ENCODE measurements around the gene ZDHHC7.
"Not testable (repeated sequence)": the region's sequence is repeated elsewhere in the genome, so short reads cannot be mapped to it uniquely, and the experiment has no call there.

Gene ZDHHC7

DNA sequence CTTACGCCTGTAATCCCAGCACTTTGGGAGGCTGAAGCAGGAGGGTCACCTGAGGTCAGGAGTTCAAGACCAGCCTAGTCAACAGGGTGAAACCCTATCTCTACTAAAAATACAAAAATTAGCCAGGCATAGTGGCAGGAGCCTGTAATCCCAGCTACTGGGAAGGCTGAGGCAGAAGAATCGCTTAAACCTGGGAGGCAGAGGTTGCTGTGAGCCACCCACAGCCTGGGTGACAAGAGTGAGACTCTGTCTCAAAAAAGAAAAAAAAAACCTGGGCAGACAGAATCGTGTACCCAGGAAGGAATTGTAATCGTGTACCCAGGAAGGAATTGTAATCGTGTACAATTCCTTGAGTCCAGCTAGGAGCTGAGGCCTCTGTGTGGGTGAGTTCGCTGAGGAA lies 72.7 kb downstream of the ZDHHC7 start:
- not testable (repeated sequence) for DNase-seq (ENCODE audit: low read depth in 2 of 2)

DNA sequence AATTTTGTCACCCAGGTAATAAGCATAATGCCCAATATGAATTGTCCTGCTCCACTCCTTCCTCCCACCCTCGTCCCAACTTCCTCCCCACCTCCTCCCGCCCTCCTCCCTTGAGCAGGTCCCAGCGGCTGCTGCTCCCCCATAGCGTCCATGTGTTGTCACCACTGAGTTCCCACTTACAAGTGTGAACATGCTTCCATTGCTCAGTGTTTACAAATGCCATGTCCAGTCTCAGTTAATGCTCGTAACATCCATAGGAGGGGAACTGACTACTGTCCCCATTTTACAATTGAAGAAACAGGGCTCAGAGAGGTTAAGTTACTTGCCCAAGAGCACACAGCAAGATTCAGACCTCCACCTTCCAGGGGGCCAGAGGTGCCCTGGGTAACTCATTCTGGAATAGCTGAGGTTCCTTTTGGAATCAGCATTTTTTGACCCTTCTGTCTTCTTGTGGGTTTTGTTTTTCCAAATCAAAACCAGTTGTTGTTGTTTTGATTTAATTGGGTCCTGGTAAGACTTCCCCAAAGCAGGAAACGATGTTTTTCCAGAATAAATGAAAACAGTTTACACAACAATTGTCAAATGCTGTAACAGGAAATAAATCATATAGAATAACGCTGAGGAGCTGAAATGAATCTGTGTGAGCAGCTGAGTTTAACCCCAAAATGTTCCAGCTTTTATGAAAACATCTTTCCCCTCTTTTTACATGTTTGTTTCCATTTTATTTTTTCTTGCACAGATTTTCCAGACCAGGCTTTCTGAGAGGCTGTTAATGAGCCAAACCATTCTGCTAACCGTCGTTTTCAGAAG lies 73.9 kb downstream of the ZDHHC7 start:
- no peak for DNase-seq (ENCODE audit: low read depth in 2 of 2)

DNA sequence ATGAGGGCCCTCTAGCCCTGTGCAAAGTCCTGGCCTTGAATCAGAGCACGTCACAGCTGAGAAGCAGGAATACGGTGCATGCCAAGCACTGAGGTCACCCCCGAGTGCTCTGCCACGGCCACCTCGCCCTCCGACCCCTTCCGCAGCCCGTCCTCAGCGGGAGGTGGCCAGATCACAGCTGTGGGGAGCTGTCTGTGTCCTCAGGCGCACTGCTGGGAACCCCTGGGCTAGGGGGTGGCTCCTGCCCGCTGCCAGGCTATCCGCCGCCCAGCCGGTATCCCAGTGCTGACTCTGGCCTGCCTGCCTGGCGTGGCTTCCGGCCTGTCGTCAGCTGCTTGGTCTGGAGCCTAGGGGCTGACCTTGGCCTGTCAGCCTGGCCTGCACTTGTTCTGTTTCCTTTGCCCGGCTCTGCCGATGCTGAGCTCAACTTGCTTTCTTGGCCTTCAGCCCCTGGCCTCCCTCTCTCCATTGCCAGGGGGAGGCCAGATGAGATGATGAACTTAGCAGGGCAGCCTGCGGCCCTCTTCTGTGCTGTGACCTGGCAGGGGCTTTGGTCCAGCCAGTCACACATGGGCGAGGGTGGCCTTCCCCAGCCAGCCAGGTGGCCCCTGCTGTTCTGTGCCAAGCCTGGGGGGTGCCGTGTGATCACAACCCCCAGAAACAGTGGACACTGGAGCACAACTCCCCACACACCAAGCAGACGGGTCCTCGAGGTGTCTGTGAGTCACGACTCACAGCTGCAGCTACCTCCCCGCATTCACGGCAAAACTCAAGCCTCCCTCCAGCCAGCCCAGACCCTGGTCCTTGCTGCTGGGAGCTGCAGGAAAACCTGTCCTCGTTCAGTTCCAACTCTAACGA lies 77.3 kb downstream of the ZDHHC7 start:
- no peak for DNase-seq (ENCODE audit: low read depth in 2 of 2)

DNA sequence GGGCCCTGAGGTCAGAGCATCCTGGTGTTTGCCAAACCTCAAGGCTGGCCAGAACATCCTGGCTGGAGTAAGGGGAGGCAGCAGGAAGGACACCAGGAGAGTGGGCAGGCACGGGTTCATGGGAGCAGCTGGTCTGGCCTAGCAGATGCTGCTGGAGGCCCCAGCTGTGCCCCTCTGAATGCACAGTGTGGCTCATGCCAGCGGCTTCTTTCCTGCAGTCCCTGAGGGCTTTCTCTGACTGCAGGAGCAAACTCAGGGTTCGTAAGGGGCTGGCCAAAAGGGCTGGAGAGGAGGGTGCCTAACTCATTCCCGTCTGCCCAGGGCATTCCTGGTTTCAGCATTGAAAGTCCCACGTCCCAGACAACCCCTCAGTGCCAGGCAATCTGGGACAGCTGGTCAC lies 78.7 kb downstream of the ZDHHC7 start:
- no peak for DNase-seq (ENCODE audit: low read depth in 2 of 2)

DNA sequence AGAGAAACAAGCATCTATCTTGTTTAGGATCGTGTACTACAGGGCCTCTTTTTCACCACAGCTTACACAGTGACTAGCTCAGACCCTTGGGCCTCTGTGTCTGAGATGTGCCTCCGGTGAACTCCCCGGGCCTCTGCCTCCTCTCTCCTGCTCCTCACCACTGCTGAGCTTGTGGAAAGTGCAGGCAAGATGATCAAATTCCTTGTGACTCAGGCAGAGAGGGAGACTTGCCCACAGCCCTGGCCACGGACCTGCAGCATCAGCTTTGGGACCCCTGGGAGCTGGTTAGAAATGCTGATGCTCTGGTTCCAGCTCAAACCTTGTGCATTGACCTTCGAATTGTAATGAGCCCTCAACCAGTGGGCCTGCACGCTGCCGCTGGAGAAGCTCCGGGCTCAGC lies 79.8 kb downstream of the ZDHHC7 start:
- DNase-seq (ENCODE audit: low read depth in 2 of 2), result no peak

DNA sequence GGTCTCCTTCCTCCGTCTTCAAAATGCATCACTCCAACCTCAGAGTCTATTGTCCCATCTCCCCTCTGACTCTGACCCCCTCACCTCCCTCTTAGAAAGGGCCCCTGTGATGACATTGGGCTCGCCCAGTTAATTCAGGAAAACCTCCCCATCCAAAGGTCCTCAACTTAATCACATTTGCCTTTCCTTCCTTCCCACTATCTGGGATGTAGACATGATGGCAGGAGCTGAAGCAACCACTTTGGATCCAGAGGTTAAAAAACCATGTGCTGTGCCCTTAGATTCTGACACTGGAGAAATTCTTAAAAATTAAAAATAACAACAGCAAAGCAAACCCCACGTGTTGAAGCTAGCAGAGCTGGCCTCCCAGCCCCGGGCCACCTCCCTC lies 80.2 kb downstream of the ZDHHC7 start:
- DNase-seq (ENCODE audit: low read depth in 2 of 2), result no peak

DNA sequence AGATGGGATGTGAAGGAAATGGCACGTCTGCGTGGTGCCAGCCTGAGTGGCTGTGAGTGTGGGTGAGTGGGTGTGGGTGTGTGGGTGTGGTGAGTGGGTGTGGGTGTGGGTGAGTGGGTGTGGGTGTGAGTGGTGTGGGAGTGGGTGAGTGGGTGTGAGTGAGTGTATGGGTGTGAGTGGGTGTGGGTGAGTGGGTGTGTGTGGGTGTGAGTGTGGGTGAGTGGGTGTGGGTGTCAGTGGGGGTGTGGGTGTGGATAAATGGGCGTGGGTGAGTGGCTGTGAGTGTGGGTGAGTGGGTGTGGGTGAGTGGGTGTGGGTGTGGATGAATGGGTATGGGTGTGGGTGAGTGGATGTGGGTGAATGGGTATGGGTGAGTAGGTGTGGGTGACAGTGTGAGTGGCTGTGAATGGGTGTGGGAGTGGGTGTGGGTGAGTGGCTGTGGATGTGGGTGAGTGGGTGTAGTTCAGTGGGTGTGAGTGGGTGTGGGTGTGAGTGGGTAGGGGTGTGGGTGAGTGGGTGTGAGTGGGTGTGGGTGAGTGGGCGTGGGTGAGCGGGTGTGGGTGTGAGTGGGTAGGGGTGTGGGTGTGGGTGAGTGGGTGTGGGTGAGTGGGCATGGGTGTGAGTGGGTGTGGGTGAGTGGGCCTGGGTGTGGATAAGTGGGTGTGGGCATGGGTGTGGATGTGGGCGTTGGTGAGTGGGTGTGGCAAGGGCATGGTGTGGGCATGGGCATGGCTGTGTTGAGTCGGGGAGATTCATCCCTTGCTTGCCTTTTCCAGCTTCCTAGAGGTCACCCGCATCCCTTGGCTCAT lies 80.8 kb downstream of the ZDHHC7 start:
- no peak for DNase-seq (ENCODE audit: low read depth in 2 of 2)

DNA sequence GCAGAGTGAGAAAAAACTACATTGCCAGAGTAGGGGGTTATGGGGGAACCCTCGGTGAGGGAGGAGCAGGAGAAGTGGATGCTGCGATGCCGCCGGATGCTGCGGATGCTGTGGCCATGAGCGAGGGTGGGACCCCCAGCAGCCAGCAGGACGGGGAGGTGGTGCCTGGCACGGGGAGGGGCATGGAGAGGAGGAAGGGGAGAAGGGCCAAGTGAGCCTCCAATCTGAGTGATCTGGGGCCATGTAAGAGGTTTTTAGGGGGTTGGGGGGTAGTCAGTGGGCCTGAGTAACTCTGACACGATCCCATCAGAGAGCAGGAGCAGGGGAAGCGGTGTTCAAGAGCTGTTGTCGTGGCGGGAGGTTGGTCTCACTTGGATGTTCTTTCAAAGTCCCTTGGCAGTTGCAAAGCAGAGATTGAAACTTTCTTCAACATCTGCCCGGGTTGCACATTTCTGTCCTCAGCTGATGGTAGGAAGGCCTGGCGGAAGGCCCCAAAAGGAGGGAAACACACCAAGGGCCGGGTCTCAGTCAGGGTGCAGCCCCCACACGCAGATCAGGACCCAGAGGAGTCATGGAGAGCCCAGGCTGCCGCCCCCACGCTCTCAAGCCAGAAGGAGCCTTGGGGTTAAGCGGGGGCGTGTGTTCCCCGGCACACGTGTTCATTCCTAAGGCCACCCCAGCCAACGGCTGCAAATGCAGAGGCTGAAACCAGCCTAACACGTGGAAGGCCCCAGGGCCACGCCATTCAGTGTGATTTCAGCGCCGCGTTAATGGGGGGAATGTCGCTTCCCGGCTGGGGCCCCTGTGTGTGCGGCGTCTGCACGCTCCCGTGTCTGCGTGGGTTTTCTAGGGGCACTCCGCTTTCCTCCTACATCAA lies 81.7 kb downstream of the ZDHHC7 start:
- no peak for DNase-seq (ENCODE audit: low read depth in 2 of 2)

DNA sequence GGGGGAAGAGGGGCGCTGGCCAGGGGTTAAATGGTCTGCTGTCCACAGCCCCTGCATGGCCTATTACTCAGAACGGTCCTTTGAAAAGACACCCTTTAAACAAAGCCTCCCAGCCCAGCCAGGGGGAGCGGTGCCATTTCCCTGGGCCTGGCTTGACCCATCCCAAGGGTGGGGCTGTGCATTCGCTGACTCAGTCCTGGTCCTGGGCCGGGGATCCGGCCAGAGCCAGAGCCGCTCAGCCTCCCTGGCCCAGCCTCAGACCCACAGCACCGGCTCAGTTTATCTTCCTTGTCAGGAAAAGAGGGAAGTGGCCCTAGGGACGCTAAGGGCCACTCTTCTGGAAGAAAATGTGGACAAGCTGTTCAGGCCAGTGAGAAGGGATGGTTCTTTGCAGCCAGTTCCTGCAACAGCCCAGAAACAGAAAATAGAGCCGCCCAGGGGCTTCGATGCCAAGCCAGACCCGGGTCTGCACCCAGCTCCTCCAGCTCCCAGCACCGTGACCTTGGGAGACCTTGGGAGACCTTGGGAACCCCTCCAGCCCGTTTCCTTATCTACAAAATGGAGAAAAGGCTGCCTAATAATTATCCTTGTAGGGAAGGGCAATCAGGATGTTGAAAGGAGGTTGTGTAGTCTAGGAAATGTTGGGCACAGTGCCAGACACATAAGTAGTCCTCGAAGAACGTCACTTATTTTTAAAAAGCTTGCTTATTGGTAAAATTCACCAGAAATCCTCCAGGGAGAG lies 82.5 kb downstream of the ZDHHC7 start:
- DNase-seq (ENCODE audit: low read depth in 2 of 2), result no peak

DNA sequence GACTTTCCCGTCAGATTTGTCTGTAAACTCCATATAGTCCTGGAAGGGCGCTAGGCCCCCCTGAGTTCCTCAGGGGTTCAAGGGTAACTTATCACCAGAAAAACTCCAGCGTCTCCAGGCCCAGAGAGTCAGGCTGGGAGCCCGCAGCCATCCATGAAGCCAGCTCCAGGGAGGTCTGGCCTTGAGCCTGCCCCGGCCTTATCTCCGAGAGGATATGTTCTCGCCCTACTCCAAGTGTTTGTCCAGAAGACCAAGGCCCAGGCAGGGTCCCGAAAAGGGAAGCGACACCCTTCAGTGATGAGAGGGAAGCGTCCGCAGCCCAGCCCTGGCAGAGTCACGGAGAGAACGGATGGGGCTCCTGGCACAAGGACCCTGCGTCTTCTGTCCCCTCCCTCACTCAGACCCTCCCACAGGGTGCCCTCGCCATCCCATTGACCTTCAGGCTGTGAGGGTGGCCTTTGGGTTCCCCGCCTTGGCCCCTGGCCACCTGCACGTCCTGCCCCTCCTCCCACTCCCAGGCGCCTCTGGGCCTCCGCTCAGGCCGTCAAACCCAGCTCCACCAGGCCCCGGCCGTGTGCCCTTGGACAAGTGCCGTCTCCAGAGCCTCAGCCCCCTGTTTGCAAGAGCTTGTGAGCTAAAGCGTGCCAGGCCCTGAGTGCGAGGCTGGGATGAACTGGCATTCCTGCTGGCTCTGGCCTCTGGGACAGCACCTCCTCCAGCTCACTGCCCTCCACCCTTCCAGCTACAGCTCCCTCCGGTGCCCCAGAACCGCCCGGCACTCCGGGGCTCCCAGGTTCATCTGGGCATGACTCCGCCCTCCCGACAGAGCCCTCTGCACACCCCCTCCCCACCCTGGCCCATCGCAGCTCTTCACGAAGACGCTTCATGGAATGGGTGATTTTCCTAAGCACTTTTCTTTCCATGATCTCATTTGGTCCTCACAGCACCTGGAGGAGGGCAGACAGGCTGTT lies 83.4 kb downstream of the ZDHHC7 start:
- no peak for DNase-seq (ENCODE audit: low read depth in 2 of 2)

DNA sequence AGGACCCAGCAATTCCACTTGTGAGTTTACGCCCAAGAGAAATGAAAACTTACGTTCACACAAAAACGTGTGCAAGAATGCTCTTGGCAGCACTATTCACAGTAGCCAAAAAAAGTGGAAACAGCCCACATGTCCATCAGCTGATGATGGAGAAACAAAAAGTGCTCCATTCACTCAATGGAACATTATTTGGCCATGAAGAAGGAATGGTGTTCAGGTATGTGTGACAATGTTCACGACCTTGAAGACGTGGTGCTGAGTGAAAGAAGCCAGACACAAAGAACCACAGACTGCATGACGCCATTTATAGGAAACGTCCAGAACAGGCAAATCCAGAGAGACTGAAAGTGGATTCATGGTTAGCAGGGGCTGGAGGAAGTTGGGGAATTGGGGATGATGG lies 84.9 kb downstream of the ZDHHC7 start:
- DNase-seq (ENCODE audit: low read depth in 2 of 2), result no peak

DNA sequence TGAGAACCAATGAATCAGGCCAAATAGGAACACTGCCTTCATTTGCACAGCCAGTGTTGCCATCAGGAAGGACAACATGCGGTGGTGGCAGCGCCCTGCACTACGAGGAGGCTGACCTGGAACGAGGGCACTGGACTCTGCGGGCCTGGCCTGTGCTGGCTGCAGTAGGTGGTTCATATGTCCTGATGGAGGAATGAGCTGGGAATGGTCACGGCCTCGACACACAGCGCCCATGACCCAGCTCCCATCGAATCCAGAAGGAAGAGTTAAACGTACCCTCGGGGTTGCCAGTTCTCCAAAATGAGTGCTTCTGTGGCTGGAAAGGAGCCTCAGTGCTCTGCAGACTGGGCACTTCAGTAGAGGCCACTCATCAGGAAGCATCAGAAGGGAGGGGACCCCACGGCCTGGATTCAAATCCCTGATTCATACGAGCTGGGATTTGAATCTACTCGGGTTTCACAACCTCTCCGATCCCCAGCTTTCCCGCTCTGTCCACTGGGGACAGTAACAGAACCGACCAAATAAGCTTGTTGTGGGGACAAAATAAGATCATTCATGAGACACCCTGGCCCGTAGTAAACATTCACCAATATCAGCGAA lies 85.5 kb downstream of the ZDHHC7 start:
- no peak for DNase-seq (ENCODE audit: low read depth in 2 of 2)

DNA sequence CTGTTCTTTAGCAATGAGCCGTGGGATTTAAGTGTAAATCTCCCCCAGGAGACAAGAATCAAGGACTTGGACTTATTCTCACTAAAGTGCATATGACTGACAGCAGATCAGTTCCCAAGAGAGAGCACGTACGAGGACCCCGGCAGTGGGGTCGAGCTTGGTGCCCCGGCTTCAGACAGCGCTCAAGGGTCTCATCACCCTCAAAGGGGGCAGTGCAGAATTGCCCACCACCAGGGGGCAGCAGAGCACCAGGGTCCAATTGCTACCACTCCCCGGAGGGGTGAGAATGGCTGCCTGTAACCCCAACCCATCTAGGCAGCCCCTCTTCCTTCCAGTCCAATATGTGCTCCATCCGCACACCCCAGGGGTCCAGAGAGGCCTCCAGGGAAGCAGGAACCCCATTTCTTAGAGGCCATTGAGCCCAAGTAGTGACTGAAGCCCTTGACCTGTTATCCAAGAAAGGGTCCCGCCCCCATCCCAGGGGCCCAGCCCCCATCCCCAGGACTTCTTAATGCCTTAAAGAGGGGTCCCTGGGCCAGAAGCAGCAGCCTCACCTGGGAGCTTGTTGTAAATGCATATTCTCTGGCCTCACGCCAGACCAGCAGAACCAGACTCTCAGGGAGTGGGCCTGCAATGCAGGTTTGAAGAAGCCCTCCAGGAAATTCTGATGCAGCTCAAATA lies 86.1 kb downstream of the ZDHHC7 start:
- peak; percentile 38 to 39 for DNase-seq (ENCODE audit: low read depth in 2 of 2)

DNA sequence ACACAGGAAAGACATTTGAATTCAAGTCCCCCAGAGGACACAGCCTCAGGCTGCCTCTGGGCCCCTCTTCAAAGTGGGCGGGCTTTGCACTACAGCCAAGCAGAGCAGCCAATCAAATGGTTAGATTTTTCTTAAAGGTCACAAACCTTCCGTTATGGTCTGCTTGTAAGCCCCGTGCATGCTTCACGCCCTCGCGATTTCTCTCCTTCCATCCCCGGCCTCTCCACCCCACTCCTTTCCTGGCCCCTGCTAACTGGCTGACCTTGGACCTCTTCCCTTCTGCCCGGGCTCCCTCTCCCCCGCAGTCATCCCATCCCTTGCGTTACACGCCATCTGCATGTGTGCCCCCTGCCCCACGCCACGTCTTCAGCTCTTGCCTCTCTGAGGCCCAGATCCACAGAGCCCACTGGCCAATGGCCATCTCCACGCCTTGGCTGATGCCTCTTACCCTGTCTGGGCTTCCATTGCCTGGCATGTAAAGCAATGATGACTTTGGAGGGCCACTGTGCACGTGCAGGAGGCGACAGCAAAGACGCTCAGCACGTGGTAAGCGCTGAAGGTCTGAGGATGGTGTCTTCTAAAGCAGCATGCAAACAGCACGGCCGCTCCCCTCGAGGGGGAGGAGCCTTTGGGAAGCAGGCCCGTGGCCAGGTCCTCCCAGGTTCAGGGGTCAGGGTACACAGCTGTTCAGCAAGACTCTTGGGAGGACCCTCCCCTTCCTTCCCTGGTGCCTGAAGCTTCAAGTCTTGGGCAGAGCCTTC lies 86.8 kb downstream of the ZDHHC7 start:
- no peak for DNase-seq (ENCODE audit: low read depth in 2 of 2)
